NCI-H526 (cell line): ENCODE data around the gene PDE4B.
A peak's percentile ranks its signal among the peaks of the same experiment; 100 is the strongest.
"Not testable (repeated sequence)": the region's sequence is repeated elsewhere in the genome, so short reads cannot be mapped to it uniquely, and the experiment has no call there.

ENCODE experiments used
- DNase-seq, 2 experiments: peaks; one replicate each; lab custom pipeline; 2025; lab: John Stamatoyannopoulos, UW

The PDE4B gene

DNA sequence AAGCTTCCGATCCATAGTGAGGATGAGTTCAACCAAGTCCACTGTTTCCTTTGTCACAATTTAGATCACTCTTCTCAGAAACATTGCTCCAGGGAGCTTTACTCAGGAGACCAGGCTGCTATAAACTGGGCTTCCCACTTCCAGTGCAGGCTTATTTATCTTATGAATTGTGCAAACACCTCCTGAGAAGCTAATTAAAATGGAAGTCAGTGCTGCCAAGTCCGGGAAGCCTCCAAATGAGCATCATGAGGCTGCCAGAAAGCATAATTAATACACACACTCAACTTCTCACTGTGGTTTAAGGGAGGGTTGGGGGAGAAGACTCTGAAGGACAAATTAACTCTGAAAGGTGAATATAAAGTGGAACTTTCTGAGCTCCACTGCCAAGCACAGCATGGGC lies 596.2 kb downstream of the PDE4B start:
- DNase-seq: no peak

DNA sequence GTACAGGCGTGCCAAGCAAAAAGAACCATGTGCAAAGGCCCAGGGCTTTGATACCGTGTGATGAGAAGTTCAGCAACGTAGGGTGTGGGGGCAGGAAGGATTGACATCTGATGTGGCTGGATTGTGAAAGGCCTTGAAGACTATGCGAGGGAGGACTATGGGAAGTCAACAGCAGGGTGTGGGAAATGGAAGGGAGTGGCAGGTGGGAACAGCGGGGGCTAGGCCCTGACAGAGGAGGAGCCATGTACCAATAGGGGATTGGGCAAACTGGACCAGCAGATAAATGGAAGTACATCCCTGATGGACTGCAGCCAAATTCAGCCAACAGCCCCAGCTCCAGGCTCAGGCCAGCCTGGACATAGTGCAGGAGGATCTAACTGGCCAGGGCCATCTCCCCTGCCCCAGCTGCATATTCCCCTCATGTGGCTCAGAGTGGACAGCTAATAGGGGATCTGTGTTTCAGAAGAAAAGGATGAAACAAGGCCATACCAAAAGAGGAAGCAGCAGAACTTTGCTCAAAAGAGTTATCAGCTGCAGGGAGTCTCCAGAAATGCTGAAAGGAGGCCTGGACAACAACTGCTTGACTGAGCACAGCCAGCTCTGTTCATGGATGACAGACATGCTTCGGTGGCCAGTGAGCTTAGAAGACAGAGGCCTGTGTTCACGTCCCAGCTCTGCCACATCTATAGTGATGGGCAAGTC lies 601.0 kb downstream of the PDE4B start:
- DNase-seq: no peak

DNA sequence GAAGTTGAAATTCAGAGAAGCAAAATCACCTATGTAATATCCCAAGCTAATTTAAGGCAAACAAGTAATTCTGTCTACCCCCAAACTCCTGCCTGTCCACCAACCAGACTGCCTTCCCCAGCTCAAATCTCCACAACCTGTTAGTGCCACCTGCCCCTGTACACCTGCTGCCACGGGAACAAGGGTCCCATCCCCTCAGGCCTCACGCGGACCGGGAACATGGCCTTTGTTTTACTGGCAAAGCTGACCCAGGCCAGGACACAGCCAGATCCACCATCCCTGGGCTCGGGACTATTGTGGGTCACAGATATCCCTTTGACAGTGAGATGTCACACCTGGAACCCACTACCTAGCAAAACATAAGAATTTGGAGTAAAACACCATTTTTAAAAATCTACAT lies 601.9 kb downstream of the PDE4B start:
- no peak for DNase-seq

DNA sequence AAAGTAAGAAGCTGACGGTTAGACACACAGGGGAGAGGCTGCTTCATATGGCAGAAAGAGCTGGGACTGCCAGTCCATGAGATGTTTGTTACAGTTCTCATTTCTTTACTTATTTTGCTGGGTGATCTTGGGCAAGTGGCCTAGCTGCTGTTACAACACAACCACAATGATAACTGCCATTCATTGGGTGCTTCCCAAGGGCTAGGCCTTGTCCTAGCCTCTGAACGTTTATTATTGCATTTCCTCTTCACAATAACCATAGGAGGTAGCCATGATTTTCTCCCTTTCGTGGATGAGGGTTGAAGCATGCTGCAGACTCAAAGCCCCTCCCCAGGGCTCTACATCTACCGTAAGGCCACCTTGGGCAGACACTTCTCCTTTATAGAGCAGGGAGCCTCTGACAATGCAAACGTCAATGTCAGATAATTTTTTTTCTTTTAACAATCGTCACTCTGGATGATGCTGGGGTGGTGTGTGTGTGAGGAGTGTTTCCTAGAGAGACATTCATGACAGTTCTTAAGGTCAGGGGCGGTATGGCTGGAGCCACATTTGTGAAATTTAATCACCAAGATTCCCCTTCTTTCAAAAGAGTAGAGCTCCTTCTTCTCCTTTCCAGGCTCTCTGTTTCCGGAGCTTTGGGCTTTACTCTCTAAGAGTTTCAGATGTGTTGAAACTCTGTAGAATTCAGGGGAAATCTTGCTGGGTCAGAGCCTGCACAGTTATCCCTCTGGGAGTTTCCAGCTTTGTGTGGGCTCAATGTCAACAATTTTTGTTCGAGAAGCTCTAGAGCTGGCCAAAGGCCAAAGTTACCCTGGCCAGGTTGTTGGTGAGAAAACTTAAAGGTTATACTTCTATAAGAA lies 602.7 kb downstream of the PDE4B start:
- DNase-seq: no peak

DNA sequence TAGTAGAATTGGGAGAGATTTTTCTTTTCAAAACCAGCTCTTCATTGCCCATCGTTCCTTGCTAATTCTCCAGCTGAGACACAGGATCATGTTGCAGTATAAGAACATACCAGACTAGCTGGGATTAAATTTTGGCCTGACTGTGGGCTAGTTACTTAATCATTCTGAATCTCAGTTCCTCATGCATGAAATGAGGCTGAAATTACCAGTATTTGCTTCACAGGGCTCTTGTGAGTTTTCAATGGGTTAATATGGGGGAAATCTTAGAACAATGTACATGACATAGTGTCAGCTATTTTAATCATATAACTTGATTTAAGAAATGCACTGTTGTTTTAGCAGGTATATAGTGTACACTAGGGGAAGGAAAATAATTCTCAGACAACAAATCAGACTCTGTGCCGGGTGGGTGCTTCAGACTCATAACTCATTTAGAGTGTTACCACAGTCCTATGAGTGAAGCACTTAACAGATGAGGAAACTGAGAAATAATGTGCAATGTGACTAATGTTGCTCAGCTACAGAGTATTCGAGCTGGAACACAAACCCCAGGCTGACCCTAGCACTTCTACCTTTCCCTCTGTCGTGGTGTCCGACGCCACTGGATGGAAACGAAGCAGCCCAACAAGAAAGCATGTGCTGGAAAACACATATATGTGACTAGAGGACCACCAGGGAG lies 603.7 kb downstream of the PDE4B start:
- DNase-seq: no peak

DNA sequence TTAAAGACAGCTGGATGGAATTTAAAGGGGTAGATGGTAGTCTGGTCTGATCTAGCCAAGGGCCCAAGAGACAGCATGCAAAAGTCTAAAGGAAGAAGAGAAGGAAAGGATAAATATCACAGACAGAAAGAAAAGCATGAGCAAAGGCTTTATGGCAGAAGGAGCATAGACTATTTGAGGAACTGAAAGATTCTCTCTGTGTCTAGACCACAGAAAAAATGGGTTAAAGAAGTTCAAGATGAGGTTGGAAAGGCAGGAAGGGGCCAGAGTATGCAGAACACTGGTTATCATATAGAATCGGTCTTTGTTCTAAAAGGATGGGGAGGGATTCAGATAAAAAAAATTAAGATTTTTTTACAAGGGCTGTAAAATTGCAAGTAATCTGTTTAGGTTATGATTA lies 604.5 kb downstream of the PDE4B start:
- DNase-seq: no peak

DNA sequence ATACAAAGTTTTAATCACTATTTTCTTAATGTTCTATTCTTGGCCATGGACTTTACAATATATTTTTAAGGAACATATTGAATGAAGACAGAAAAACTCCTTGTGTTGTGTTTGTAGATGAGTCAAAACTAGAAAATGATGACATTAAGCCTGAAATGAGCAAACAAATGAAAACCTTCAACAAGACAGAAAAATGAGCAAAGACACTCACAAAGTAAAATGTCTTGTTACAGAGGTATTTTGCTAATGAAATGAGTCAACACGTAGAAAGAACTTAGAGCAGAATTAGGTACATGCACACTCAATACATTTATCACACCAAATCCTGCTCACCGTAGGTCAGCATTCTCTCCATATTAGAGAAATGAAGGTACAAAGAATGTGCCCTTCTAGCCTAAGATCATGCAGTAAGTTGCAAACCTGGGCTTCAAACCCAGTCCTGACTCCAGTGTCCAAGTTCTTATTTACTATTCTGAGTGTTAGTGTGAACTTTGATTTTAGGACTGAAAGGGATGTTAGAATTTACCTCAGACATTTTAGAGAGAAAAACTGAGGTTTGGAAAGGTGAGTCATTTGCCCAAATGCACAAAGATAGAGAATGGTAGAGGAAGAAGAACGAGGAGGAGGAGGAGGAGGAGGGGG lies 607.3 kb downstream of the PDE4B start:
- no peak for DNase-seq

DNA sequence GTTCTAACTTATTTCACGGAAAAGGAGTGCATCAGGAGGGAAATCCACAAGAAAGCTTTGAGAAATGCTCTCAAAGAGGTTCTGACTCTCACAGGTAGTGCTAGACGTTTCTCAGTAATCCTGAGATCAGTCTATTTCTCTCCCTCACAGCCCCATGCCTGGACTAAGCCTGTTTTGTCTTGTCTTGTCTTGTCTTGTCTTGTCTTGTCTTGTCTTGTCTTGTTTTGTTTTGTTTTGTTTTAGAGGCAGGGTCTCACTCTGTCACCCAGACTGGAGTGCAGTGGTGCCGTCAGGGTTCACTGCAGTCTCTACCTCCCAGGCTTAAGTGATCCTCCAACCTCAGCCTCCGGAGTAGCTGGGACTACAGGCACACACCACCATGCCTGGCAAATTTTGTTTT lies 608.0 kb downstream of the PDE4B start:
- DNase-seq: no peak

DNA sequence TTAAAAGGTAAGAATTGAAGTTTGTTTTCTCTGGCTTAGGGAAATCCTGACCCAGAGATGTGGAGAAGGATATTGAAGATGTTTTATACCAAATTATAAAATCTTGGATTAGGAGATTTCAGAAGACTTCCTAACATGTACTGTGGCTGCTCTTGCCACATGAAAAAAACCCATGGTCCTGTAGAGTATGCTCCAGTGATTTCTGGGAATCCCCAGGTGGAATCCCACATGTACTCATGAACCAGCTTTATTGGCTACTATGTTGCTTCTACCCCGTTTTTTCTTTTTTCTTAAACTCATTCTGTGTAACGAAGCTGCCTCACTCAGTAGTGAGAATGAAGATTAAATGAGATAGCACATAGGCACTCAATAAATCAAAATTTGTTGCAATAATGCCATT lies 608.5 kb downstream of the PDE4B start:
- no peak for DNase-seq

DNA sequence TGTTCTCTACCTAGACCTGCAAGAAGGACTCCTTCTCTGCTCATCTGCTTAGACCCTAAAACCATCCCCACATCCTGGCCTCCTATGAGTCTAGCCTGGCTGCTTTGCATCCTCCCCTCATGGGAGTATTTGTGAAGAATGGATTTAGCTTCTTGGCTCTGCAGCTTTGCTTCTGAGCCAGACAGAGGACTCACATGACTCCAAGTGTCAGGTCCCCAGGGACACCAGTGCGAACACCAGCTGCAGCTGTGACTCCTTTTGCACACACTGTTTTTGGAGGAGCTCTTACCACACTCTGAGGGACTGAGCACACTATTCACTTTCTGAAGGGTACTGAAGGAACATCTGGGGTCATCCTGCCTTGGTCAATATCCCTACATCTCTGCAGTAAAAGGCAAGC lies 609.5 kb downstream of the PDE4B start:
- peak; percentile 72 to 89 for DNase-seq

DNA sequence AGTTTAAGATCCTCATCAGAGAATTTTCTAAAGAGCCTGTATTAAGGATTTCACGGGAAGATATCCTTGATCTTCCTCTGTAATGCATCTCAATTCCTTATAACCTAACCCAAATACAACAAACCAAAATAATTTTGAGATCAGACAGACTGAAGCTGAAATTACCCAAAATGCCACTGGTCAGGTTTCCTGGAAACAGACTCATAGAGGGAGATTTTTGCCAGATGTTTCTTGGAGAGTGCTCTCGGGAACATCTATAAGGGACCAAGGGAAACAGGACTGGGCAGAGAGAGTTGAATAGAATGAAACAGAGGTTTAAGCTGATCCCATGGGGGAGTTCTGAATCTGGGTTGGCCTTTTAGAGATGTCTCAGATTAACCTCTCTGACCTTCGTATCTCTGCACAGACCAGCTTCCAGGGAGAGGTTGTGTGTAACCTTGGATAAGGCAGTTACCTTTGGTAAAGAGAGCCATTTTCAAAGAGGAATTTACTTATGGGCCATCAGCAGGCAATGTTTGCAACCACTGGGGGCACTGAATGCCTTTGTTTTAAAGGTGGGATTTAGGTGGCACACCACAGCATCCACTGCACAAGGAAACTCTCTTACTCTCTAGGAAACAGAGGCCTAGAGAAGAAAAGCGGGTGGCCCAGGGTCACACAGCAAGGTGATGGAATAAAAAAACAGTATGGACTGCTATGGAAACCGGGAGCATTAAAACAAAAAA lies 610.5 kb downstream of the PDE4B start:
- peak in 1 of 2 experiments; percentile 14 for DNase-seq

DNA sequence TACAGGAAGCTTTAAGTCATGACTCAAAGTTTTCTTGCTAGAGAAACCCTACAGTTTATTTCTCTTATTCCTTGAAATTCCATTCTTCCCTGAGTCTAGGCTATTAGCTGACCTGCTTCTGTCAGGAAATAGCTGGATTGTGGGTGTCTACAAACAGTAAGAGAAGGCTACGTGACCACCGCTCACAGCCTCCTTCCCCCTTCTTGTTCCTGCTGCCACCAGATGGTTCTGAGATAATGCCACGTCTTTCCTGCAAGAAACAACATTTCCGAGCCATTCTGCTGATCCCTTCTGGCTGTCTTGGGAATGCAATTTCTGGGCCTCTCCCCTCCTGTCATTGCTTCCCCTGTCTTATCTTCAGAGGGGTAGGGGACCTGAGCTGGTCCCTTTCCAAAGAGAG lies 612.4 kb downstream of the PDE4B start:
- DNase-seq: no peak

DNA sequence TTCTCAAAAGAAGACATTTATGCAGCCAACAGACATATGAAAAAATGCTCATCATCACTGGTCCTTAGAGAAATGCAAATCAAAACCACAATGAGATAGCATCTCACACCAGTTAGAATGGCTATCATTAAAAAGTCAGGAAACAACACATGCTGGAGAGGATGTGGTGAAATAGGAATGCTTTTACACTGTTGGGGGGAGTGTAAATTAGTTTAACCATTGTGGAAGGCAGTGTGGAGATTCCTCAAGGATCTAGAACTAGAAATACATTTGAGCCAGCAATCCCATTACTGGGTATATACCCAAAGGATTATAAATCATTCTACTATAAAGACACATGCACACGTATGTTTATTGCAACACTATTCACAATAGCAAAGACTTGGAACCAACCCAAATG lies 618.8 kb downstream of the PDE4B start:
- not testable (repeated sequence) for DNase-seq

DNA sequence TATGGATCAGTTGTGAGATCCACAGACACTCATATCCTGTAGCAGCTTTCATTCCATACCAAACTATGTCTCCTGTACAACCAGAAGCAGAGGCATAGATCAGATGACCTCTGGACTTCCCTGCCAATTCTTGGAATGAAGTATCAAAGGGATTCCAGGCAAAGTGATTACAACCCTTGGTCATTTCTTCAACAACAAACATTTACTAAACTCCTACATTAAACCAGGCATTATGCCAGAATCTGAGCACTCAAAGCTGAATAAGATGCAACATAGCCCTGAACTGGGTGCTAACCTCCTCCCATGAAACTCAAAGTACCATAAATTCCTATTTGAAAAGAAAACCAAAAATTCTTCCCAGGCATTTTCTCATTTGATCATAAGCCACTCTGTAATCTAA lies 620.0 kb downstream of the PDE4B start:
- no peak for DNase-seq

DNA sequence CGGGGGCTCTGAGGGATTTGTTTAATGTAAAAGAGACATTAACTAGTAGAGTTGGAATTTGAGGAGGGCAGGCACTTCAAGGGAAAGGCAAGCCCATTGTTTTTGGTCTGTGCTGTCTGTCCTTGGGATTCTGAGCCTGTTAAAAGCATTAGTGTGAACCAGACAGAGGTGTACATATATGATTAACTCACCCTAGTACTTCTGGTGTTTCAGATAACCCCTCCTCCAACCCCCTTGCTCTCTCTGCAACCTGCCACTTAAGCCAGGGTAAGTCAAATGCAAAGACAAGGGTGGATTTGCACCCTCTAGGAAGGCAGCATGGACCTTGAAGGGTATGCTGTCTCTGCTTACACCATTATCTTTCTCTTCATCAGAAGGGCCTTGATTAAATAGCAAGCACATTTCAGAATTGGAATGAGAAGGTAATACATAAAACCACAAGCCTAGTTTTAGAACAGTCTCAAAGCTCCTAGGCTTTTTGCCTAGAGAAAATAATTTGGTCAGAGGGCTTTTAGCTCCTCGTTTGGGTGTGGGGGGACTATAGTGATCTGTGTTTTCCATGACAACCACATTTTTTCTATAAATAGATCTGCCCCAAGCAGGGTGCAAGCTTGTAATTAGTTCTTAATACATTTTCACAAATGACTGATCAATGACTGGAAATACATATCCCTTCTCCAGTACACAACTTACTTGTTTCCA lies 620.6 kb downstream of the PDE4B start:
- DNase-seq: no peak

DNA sequence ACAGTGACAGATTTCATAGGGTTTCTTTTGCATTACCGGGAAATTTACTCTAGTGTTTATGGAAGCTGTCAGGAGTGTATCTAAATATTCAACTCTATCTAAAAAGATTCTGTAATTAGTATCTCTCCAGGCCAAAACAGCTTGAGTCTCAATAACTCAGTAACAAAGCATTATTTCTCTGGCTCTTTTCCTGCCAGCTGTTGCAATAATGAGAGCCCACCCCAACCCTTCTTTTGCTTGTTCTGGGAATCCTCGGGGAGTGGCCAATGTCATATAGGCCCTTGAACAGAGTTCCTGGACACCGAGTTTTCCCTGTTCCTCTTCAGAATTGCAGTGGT lies 621.1 kb downstream of the PDE4B start:
- no peak for DNase-seq

DNA sequence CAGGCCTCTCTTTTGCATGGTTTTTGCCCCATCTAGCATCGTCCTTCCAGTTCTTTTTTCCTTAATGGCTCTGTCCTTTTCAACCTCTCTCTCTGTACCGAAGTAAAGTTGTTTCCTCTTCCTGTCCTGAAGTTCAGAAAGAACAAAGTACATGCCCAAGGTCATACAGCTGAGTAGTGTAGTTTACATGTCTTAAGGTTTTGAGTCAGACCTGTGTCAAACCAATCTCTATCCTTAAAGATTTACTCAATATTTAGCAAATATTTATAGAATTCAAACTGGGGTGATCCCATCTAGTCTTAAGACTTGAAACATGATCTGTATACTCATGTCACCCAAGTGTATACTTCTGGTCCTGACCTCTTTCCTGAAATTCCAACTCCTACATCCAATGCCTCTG lies 622.6 kb downstream of the PDE4B start:
- DNase-seq: no peak

DNA sequence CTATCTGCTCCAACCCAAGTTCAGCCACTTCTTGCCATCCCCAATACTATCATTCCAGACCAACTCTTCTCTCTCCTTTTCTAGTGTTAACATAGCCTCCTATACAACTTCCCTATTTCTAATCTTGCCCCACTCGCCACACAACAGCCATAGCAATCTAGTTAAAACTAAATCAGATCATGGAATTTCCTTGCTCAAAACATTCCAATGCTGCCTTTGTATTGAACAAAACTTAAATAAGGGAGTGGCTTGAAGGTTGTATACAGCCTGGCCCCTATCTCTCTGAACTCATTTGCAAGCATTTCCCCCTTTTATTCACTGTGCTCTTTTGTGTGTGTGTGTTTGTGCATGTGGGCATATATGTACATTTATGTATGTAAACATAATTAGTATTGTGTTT lies 623.2 kb downstream of the PDE4B start:
- DNase-seq: no peak

DNA sequence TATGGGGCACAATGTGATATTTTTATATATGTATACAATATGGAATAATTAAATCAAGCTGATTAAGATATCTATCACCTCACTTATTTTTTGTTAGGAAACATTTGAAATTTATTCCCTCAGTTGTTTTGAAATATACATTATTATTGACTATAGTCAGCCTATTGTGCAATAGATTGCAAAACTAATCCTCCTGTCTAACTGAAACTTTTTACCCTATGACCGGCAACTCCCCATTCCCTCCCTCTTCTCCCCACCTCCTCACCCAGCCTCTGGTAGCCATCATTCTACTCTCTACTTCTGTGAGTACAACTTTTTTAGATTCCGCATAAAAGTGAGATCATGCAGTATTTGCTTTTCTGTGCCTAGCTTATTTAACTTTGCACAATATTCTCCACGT lies 623.6 kb downstream of the PDE4B start:
- DNase-seq: no peak

DNA sequence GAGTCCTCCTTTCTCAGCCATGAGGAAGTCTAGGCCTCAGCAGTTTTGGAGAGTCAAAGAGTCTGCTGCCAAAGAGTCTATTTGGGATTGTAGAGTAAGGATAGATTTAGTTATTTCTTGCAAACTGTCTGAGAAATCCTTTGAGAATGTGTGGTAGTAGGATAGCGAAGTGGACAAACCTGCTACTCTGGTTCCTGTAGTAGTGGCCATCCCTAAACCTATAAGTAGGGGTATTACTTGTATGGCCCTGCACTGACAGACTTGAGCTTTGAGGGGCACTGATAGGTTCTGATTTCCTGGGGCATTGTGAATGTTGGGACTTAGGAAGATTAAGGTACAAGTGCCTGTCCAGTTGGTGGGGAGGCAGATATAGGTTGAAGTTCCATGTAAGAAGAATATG lies 625.3 kb downstream of the PDE4B start:
- no peak for DNase-seq

DNA sequence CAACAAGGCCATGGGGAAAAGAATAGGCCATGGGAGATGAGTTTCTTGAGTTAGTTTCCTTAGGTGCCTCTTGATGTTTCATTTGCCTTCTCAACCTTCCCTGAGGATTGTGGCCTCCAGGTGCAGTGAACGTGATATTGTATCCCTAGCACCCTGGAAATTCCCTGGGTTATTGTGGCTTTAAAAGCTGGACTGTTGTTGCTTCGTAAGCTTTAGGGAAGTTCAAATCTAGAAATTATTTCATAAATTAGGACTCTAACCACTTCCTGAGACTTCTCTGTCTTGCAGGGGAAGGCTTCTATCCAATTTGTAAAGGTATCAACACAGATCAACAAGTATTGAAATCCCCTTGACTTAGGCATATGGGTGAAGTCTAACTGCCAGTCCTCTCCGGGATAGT lies 627.5 kb downstream of the PDE4B start:
- not testable (repeated sequence) for DNase-seq
